Measurements from ENCODE around the gene NAA15. TPM values are rescaled to one million over a fixed set of nuclear protein-coding genes. Genes with fewer than 3 reads are reported as not detected.

NAA15 gene
- total and polyA plus RNA-seq, 2 of the 8 experiments (the other 6 are each of a cell fraction or from before 2014, with no cell fraction given) = 9.7 to 124 TPM

DNA sequence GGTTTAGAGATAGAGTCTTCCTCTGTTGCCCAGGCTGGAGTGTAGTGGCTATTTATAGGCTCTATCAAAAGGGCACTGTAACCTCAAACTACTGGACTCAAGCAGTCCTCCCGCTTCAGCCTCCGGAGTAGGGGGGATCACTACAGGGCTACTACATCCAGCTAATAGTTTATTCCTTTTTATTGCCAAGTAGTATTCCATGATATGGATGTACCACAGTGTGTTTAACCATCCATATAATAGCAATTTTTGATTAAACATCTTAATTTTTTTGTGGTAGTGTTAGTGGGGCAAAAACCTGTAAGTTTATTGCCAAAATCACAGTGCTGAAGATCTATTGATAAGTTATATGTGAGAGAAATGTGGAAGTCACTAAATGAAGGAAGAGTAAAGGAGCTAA lies 3.6 kb downstream of the NAA15 start:
- POLR2A ChIA-PET (ENCODE audit: partially characterized antibody) = interaction anchor here (0.6 to 0.8 kb wide), 3 partner anchors 11 to 275 kb away, joined by 3 to 4 read pairs (median 4); no protein-coding TSS in a partner anchor
- no peak overlapping the region for H3K4me3 ChIP-seq (ENCODE audit: extremely low read depth in 1 of 4, insufficient read depth in 2 of 4, low read depth in 3 of 4, low read length in 4 of 4)
- H2AFZ ChIP-seq (ENCODE audit: low read length) = no peak overlapping the region
- CTCF ChIA-PET (ENCODE audit: partially characterized antibody) = interaction anchor here (0.6 to 1.3 kb wide), 3 partner anchors 10 to 78 kb away, joined by 3 to 5 read pairs (median 4); no protein-coding TSS in a partner anchor
- H3K23me2 ChIP-seq (ENCODE audit: low read depth, low read length) = peaks cover 6% of the 10 kb centered on the region
- H4K8ac ChIP-seq (ENCODE audit: extremely low read depth, insufficient read depth, low read length) = no peak overlapping the region
- H3K56ac ChIP-seq (replicated peaks; ENCODE audit: insufficient read length, low read depth, low read length) = no peak overlapping the region
- H2AK5ac ChIP-seq (ENCODE audit: low read depth, low read length) = no peak overlapping the region
- H2BK15ac ChIP-seq (ENCODE audit: low read length) = no peak overlapping the region
- no peak overlapping the region for H3K18ac ChIP-seq (ENCODE audit: extremely low read depth, low read length)
- H3K9me3 ChIP-seq (ENCODE audit: insufficient read depth in 2 of 2, low read depth in 1 of 2, low read length in 1 of 2) = peaks cover 4% of the 10 kb centered on the region in 2 experiments; a peak in 3 of 4 replicates
- no peak overlapping the region for H2BK5ac ChIP-seq (ENCODE audit: low read depth, low read length)
- no peak overlapping the region for H2BK20ac ChIP-seq (ENCODE audit: low read length)
- no peak overlapping the region for H3K14ac ChIP-seq (ENCODE audit: insufficient read length)
- DNase-seq (ENCODE audit: low read depth in 1 of 2, low spot score in 2 of 2) (no peak), FAIRE-seq (no peak)
- H3K79me1 ChIP-seq (ENCODE audit: low read depth, low read length) = no peaks in the 10 kb centered on the region
- H3K23ac ChIP-seq (ENCODE audit: insufficient read length) = no peak overlapping the region
- H2BK120ac ChIP-seq (replicated peaks; ENCODE audit: low read depth, low read length) = no peak overlapping the region
- no peak overlapping the region for H4K5ac ChIP-seq (ENCODE audit: insufficient read length, low read depth, low read length)
- no peak overlapping the region for H3K4ac ChIP-seq (replicated peaks; ENCODE audit: insufficient read length, low read depth, low read length)
- no peak overlapping the region for H3K4me2 ChIP-seq (ENCODE audit: insufficient read depth in 1 of 2, low read depth in 2 of 2, low read length in 2 of 2)
- H4K20me1 ChIP-seq (replicated peaks in 1 of 2; ENCODE audit: control insufficient read depth in 1 of 2, insufficient read depth in 2 of 2, low read length in 2 of 2) = peaks cover 9 to 12% of the 10 kb centered on the region in 2 experiments
- 100% methylated on average over 2 of the region's 2 CpGs; no CpG with 5 or more reads in 1 of the 2 experiments for whole genome bisulfite sequencing, 2 experiments (ENCODE audit: extremely low coverage in 1 of 2, insufficient coverage in 1 of 2, insufficient read length in 1 of 2, insufficient replicate concordance in 2 of 2, low coverage in 1 of 2, low lambda C conversion rate in 2 of 2, missing lambda C conversion rate in 1 of 2)
- peaks cover 0 to 3% (median 1%) of the 10 kb centered on the region in 4 experiments; a peak in 2 of 7 replicates for H3K4me1 ChIP-seq (replicated peaks in 1 of 4; ENCODE audit: control insufficient read depth in 3 of 4, insufficient read depth in 4 of 4, low read length in 3 of 4)
- no peak overlapping the region for H4K91ac ChIP-seq (replicated peaks; ENCODE audit: insufficient read length, low read length)
- TF ChIP-seq JUN (IDR thresholded peaks at IDR 0.05; ENCODE audit: low read depth, low read length) (no peak), KDM1A (IDR thresholded peaks at IDR 0.05; ENCODE audit: borderline replicate concordance, low read length) (peak; percentile 87)
- H3K36me3 ChIP-seq (ENCODE audit: control insufficient read depth in 2 of 4, insufficient read depth in 4 of 4, low read length in 3 of 4) = peaks cover 0 to 26% (median 4%) of the 10 kb centered on the region in 4 experiments; a peak in 3 of 8 replicates
- H2BK12ac ChIP-seq (ENCODE audit: low read depth, low read length) = no peak overlapping the region
- peaks cover 60 to 90% of the 10 kb centered on the region in 2 experiments for H3K79me2 ChIP-seq (ENCODE audit: control insufficient read depth in 1 of 2, insufficient read depth in 2 of 2, low read length in 2 of 2)
- no peak overlapping the region for H3K9ac ChIP-seq (replicated peaks in 1 of 4; ENCODE audit: extremely low read depth in 1 of 4, low read depth in 3 of 4, low read length in 3 of 4)
- H3K27ac ChIP-seq (ENCODE audit: low read depth, low read length) = no peak overlapping the region
- no peaks in the 10 kb centered on the region for H3K27me3 ChIP-seq (replicated peaks in 1 of 4; ENCODE audit: control insufficient read depth in 3 of 4, extremely low read depth in 1 of 4, insufficient read depth in 3 of 4, low read length in 3 of 4)

Data from H1 (cell line).